Nephron (organoid): ENCODE results near the gene ADAT2.
"Not testable (repeated sequence)": the region's sequence is repeated elsewhere in the genome, so short reads cannot be mapped to it uniquely, and the experiment has no call there.

Experiments used
- H3K27ac Mint-ChIP-seq, 3 experiments: 2 replicates each; pipeline ENCODE4 v1.8.0; 2020; ENCODE audit warnings: mixed read lengths in 3 of 3, mild to moderate bottlenecking in 2 of 3, moderate library complexity in 1 of 3
- H3K27me3 Mint-ChIP-seq: 2 replicates; pipeline ENCODE4 v1.8.0; 2021; ENCODE audit warnings: low read depth, mild to moderate bottlenecking, moderate library complexity, mixed read lengths
- H3K36me3 Mint-ChIP-seq: 2 replicates; pipeline ENCODE4 v1.8.0; 2020; ENCODE audit warnings: low read depth, mixed read lengths
- H3K4me1 Mint-ChIP-seq: 2 replicates; pipeline ENCODE4 v1.8.0; 2020; ENCODE audit warnings: mixed read lengths
- H3K4me3 Mint-ChIP-seq, 3 experiments: 2 replicates each; pipeline ENCODE4 v1.8.0; 2020; ENCODE audit warnings: mild to moderate bottlenecking in 3 of 3, mixed read lengths in 3 of 3, moderate library complexity in 2 of 3
- H3K9me3 Mint-ChIP-seq: 2 replicates; pipeline ENCODE4 v1.8.0; 2020; ENCODE audit warnings: mixed read lengths
- CTCF ChIP-seq, 3 experiments: fragments of 200-600 bp; sonication (generic); IDR thresholded peaks; one replicate each; pipeline ENCODE4 v1.5.0; 2021; ENCODE audit warnings: antibody characterized with exemption in 3 of 3; ENCODE audit not compliant: unreplicated experiment in 3 of 3

Gene ADAT2

GRCh38 chr6:143486752-143487151 lies 36.3 kb upstream of the ADAT2 start:
- H3K27ac Mint-ChIP-seq, result no peak overlapping the region
- H3K27me3 Mint-ChIP-seq, result no peaks in the 10 kb centered on the region
- H3K4me3 Mint-ChIP-seq, result no peak overlapping the region
- H3K9me3 Mint-ChIP-seq, result no peaks in the 10 kb centered on the region
- H3K4me1 Mint-ChIP-seq, result no peaks in the 10 kb centered on the region
- H3K36me3 Mint-ChIP-seq, result no peaks in the 10 kb centered on the region
- no peak for TF ChIP-seq CTCF (IDR thresholded peaks at IDR 0.05; ENCODE audit: unreplicated experiment in 3 of 3)

- H3K27ac Mint-ChIP-seq, result no peak overlapping the region
- no peaks in the 10 kb centered on the region for H3K27me3 Mint-ChIP-seq
- TF ChIP-seq CTCF (IDR thresholded peaks at IDR 0.05; ENCODE audit: unreplicated experiment in 3 of 3), result no peak
- H3K9me3 Mint-ChIP-seq, result no peaks in the 10 kb centered on the region
- no peak overlapping the region for H3K4me3 Mint-ChIP-seq
- no peaks in the 10 kb centered on the region for H3K36me3 Mint-ChIP-seq
- no peaks in the 10 kb centered on the region for H3K4me1 Mint-ChIP-seq
These were observed 35.5 kb upstream of the ADAT2 start for GRCh38 chr6:143485967-143486366.

GRCh38 chr6:143482593-143482992 lies 32.1 kb upstream of the ADAT2 start:
- Mint-ChIP-seq H3K36me3 (peaks cover 14% of the 10 kb centered on the region), H3K4me1 (no peaks in the 10 kb centered on the region), H3K27ac (no peak overlapping the region), H3K4me3 (no peak overlapping the region), H3K27me3 (no peaks in the 10 kb centered on the region), H3K9me3 (no peaks in the 10 kb centered on the region)
- TF ChIP-seq CTCF (IDR thresholded peaks at IDR 0.05; ENCODE audit: unreplicated experiment in 3 of 3), result no peak

GRCh38 chr6:143478479-143479062 lies 28.1 kb upstream of the ADAT2 start:
- no peaks in the 10 kb centered on the region for H3K4me1 Mint-ChIP-seq
- no peaks in the 10 kb centered on the region for H3K9me3 Mint-ChIP-seq
- no peak for TF ChIP-seq CTCF (IDR thresholded peaks at IDR 0.05; ENCODE audit: unreplicated experiment in 3 of 3)
- H3K27ac Mint-ChIP-seq, result no peak overlapping the region
- H3K4me3 Mint-ChIP-seq, result no peak overlapping the region
- no peaks in the 10 kb centered on the region for H3K27me3 Mint-ChIP-seq
- peaks cover 44% of the 10 kb centered on the region for H3K36me3 Mint-ChIP-seq

- Mint-ChIP-seq H3K27ac (no peak overlapping the region), H3K4me1 (no peaks in the 10 kb centered on the region), H3K36me3 (peaks cover 56% of the 10 kb centered on the region), H3K27me3 (no peaks in the 10 kb centered on the region), H3K4me3 (no peak overlapping the region), H3K9me3 (no peaks in the 10 kb centered on the region)
- no peak for TF ChIP-seq CTCF (IDR thresholded peaks at IDR 0.05; ENCODE audit: unreplicated experiment in 3 of 3)
These were observed 26.1 kb upstream of the ADAT2 start for GRCh38 chr6:143476545-143476944.

GRCh38 chr6:143471822-143472221 lies 21.3 kb upstream of the ADAT2 start:
- no peaks in the 10 kb centered on the region for H3K9me3 Mint-ChIP-seq
- no peaks in the 10 kb centered on the region for H3K4me1 Mint-ChIP-seq
- no peak overlapping the region for H3K27ac Mint-ChIP-seq
- H3K27me3 Mint-ChIP-seq, result no peaks in the 10 kb centered on the region
- H3K36me3 Mint-ChIP-seq, result peaks cover 48% of the 10 kb centered on the region
- TF ChIP-seq CTCF (IDR thresholded peaks at IDR 0.05; ENCODE audit: unreplicated experiment in 3 of 3), result no peak
- no peak overlapping the region for H3K4me3 Mint-ChIP-seq

GRCh38 chr6:143468823-143469222 lies 18.3 kb upstream of the ADAT2 start:
- peaks cover 28% of the 10 kb centered on the region for H3K36me3 Mint-ChIP-seq
- not testable (repeated sequence) for H3K4me1 Mint-ChIP-seq, H3K9me3 Mint-ChIP-seq, H3K27me3 Mint-ChIP-seq, H3K27ac Mint-ChIP-seq, H3K4me3 Mint-ChIP-seq
